WERI-Rb-1 (cell line): Measurements from ENCODE around the gene UTRN.

Experiments
- DNase-seq: peaks from one replicate; pipeline ENCODE4 v3.0.0-alpha.2; 2020
- H3K27ac ChIP-seq: fragments of 250-450 bp; sonication (Bioruptor Pico); 2 replicates; pipeline ENCODE4 v1.5.1; 2020; ENCODE audit warnings: mild to moderate bottlenecking, moderate library complexity
- H3K27me3 ChIP-seq: fragments of 250-450 bp; sonication (Bioruptor Pico); 2 replicates; pipeline ENCODE4 v1.5.1; 2021; ENCODE audit warnings: mild to moderate bottlenecking, low read depth, moderate library complexity; ENCODE audit not compliant: insufficient read depth, severe bottlenecking
- H3K36me3 ChIP-seq: fragments of 250-450 bp; sonication (Bioruptor Pico); 2 replicates; pipeline ENCODE4 v1.5.1; 2020; ENCODE audit warnings: mild to moderate bottlenecking, moderate library complexity
- H3K4me3 ChIP-seq: 2 replicates; pipeline ENCODE4 v1.5.1; 2011; ENCODE audit warnings: low read depth, mild to moderate bottlenecking, control low read depth, low read length
- H3K9me3 ChIP-seq: fragments of 250-450 bp; sonication (Bioruptor Pico); 2 replicates; pipeline ENCODE4 v1.5.1; 2021; ENCODE audit warnings: mild to moderate bottlenecking, moderate library complexity; ENCODE audit not compliant: severe bottlenecking
- CTCF ChIP-seq: IDR thresholded peaks from 2 replicates; pipeline ENCODE4 v1.5.1; 2011; ENCODE audit warnings: low read depth, mild to moderate bottlenecking, control low read depth, inconsistent platforms, low read length

Gene UTRN

GRCh38 chr6:144297511-144298100 is 12.5 kb downstream of the UTRN start:
- H3K4me3 ChIP-seq: no peak overlapping the region
- H3K27me3 ChIP-seq: no peaks in the 10 kb centered on the region
- H3K36me3 ChIP-seq: no peaks in the 10 kb centered on the region
- H3K9me3 ChIP-seq: no peaks in the 10 kb centered on the region
- DNase-seq: no peak
- H3K27ac ChIP-seq: no peak overlapping the region
- TF ChIP-seq CTCF: no peak

- TF ChIP-seq CTCF: no peak
These were observed 13.1 kb downstream of the UTRN start for GRCh38 chr6:144298194-144298593.

GRCh38 chr6:144298916-144299315 is 13.8 kb downstream of the UTRN start:
- H3K9me3 ChIP-seq: no peaks in the 10 kb centered on the region
- no peaks in the 10 kb centered on the region for H3K36me3 ChIP-seq
- H3K27me3 ChIP-seq: no peaks in the 10 kb centered on the region
- no peak for TF ChIP-seq CTCF
- H3K4me3 ChIP-seq: no peak overlapping the region
- DNase-seq: no peak
- no peak overlapping the region for H3K27ac ChIP-seq

More at GRCh38 chr6:144298194-144298593, 13.1 kb downstream of the UTRN start:
- Histone ChIP-seq H3K36me3 (no peaks in the 10 kb centered on the region), H3K27me3 (no peaks in the 10 kb centered on the region), H3K27ac (no peak overlapping the region), H3K4me3 (no peak overlapping the region), H3K9me3 (no peaks in the 10 kb centered on the region)
- no peak for DNase-seq

GRCh38 chr6:144302701-144303372 is 17.7 kb downstream of the UTRN start:
- no peak for DNase-seq
- H3K27me3 ChIP-seq: no peaks in the 10 kb centered on the region
- no peaks in the 10 kb centered on the region for H3K36me3 ChIP-seq
- H3K4me3 ChIP-seq: no peak overlapping the region
- H3K27ac ChIP-seq: no peak overlapping the region
- H3K9me3 ChIP-seq: no peaks in the 10 kb centered on the region
- TF ChIP-seq CTCF: no peak

GRCh38 chr6:144304223-144304848 is 19.2 kb downstream of the UTRN start:
- DNase-seq: no peak
- Histone ChIP-seq H3K27ac (no peak overlapping the region), H3K4me3 (no peak overlapping the region), H3K27me3 (no peaks in the 10 kb centered on the region), H3K9me3 (no peaks in the 10 kb centered on the region), H3K36me3 (no peaks in the 10 kb centered on the region)
- no peak for TF ChIP-seq CTCF
